Measurements from ENCODE around the gene MYBBP1A. TPM values are rescaled to one million over a fixed set of nuclear protein-coding genes. Genes with fewer than 3 reads are reported as not detected.

The MYBBP1A gene
- total and polyA plus RNA-seq, 2 of the 8 experiments (the other 6 are each of a cell fraction or from before 2014, with no cell fraction given): 46.8 to 151 TPM

DNA sequence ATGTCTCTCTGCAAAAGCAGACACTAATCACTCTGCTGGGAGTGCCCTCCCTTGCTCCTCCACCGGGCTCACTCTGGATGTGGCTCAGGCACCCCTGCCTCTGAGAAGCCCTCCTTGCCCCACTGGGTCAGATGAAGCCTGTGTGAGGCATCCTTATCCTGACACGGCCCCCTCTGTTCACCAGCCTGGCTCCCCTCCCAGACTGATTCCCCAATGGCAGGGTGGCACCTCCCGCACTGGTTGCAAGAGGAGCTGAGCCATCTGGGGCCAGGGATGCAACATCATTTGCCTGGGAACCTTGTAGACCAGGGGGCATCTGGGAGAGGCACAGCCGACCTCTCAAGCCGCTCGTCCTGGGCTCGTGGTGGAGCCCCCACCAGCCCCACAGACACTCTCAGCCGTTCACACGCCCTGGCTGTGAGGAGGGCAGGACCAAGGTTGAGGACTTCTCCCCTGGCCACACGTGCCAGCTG is 35.8 kb upstream of the MYBBP1A start:
- WGBS, 2 experiments (ENCODE audit: extremely low coverage in 1 of 2, insufficient coverage in 1 of 2, insufficient read length in 1 of 2, insufficient replicate concordance in 2 of 2, low coverage in 1 of 2, low lambda C conversion rate in 2 of 2, missing lambda C conversion rate in 1 of 2): 78% methylated on average over 10 of the region's 10 CpGs; no CpG with 5 or more reads in 1 of the 2 experiments

More for the DNA sequence above, 35.8 kb upstream of the MYBBP1A start:
- Histone ChIP-seq H3K18ac (ENCODE audit: extremely low read depth, low read length) (no peak overlapping the region), H3K4me3 (ENCODE audit: extremely low read depth in 1 of 4, insufficient read depth in 2 of 4, low read depth in 3 of 4, low read length in 4 of 4) (no peak overlapping the region), H3K9me3 (ENCODE audit: insufficient read depth in 2 of 2, low read depth in 1 of 2, low read length in 1 of 2) (no peaks in the 10 kb centered on the region), H2BK15ac (ENCODE audit: low read length) (no peak overlapping the region), H3K4ac (replicated peaks; ENCODE audit: insufficient read length, low read depth, low read length) (no peak overlapping the region), H2BK5ac (ENCODE audit: low read depth, low read length) (no peak overlapping the region), H2AK5ac (ENCODE audit: low read depth, low read length) (no peak overlapping the region), H3K79me1 (ENCODE audit: low read depth, low read length) (no peaks in the 10 kb centered on the region), H3K4me1 (replicated peaks in 1 of 4; ENCODE audit: control insufficient read depth in 3 of 4, insufficient read depth in 4 of 4, low read length in 3 of 4) (peaks cover 0 to 13% (median 6%) of the 10 kb centered on the region in 4 experiments; a peak in 5 of 7 replicates), H3K4me2 (ENCODE audit: insufficient read depth in 1 of 2, low read depth in 2 of 2, low read length in 2 of 2) (no peak overlapping the region), H3K14ac (ENCODE audit: insufficient read length) (no peak overlapping the region), H2AFZ (ENCODE audit: low read length) (no peak overlapping the region), H2BK120ac (replicated peaks; ENCODE audit: low read depth, low read length) (no peak overlapping the region), H3K23ac (ENCODE audit: insufficient read length) (no peak overlapping the region), H3K79me2 (ENCODE audit: control insufficient read depth in 1 of 2, insufficient read depth in 2 of 2, low read length in 2 of 2) (no peaks in the 10 kb centered on the region), H4K91ac (replicated peaks; ENCODE audit: insufficient read length, low read length) (no peak overlapping the region), H3K9ac (replicated peaks in 1 of 4; ENCODE audit: extremely low read depth in 1 of 4, low read depth in 3 of 4, low read length in 3 of 4) (no peak overlapping the region), H4K5ac (ENCODE audit: insufficient read length, low read depth, low read length) (no peak overlapping the region), H3K27me3 (replicated peaks in 1 of 4; ENCODE audit: control insufficient read depth in 3 of 4, extremely low read depth in 1 of 4, insufficient read depth in 3 of 4, low read length in 3 of 4) (peaks cover 1 to 9% (median 6%) of the 10 kb centered on the region in 4 experiments; a peak in 4 of 7 replicates), H3K56ac (replicated peaks; ENCODE audit: insufficient read length, low read depth, low read length) (no peak overlapping the region), H3K27ac (ENCODE audit: low read depth, low read length) (no peak overlapping the region), H3K23me2 (ENCODE audit: low read depth, low read length) (no peaks in the 10 kb centered on the region), H3K36me3 (ENCODE audit: control insufficient read depth in 2 of 4, insufficient read depth in 4 of 4, low read length in 3 of 4) (no peaks in the 10 kb centered on the region), H2BK12ac (ENCODE audit: low read depth, low read length) (no peak overlapping the region), H4K8ac (ENCODE audit: extremely low read depth, insufficient read depth, low read length) (peak overlapping the region; percentile 63; the same call in 1 of the 2 replicates), H4K20me1 (replicated peaks in 1 of 2; ENCODE audit: control insufficient read depth in 1 of 2, insufficient read depth in 2 of 2, low read length in 2 of 2) (peaks cover 0 to 1% of the 10 kb centered on the region in 2 experiments), H2BK20ac (ENCODE audit: low read length) (no peak overlapping the region)
- ChIA-PET CTCF (ENCODE audit: partially characterized antibody) (interaction anchor here (0.7 to 10.1 kb wide), 8 partner anchors 9 to 64 kb away, joined by 3 to 65 read pairs (median 4); partner anchors contain the start of gene SMTNL2), POLR2A (ENCODE audit: partially characterized antibody) (interaction anchor here (0.6 to 1.9 kb wide), 3 partner anchors 9 to 964 kb away, joined by 3 to 6 read pairs (median 3); no protein-coding TSS in a partner anchor)
- FAIRE-seq (no peak), DNase-seq (ENCODE audit: low read depth in 1 of 2, low spot score in 2 of 2) (no peak)
- TF ChIP-seq, protein P1, sequence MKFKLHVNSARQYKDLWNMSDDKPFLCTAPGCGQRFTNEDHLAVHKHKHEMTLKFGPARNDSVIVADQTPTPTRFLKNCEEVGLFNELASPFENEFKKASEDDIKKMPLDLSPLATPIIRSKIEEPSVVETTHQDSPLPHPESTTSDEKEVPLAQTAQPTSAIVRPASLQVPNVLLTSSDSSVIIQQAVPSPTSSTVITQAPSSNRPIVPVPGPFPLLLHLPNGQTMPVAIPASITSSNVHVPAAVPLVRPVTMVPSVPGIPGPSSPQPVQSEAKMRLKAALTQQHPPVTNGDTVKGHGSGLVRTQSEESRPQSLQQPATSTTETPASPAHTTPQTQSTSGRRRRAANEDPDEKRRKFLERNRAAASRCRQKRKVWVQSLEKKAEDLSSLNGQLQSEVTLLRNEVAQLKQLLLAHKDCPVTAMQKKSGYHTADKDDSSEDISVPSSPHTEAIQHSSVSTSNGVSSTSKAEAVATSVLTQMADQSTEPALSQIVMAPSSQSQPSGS (IDR thresholded peaks at IDR 0.05; ENCODE audit: low read length): no peak
- TF ChIP-seq HDAC2 (IDR thresholded peaks at IDR 0.05; ENCODE audit: borderline replicate concordance in 1 of 2, low read depth in 2 of 2, low read length in 2 of 2) (no peak), ASH2L (IDR thresholded peaks at IDR 0.05; ENCODE audit: low read length) (no peak), CBX5 (IDR thresholded peaks at IDR 0.05; ENCODE audit: low read depth, low read length) (no peak), JUN (IDR thresholded peaks at IDR 0.05; ENCODE audit: low read depth, low read length) (no peak), GABPA (IDR thresholded peaks at IDR 0.05; ENCODE audit: borderline replicate concordance, insufficient read depth, low read length) (no peak), TCF12 (IDR thresholded peaks at IDR 0.05; ENCODE audit: low read depth, low read length) (no peak), TAF1 (IDR thresholded peaks at IDR 0.05; ENCODE audit: low read depth, low read length) (no peak)
